BE2C (cell line): ENCODE data around the gene RUFY4. TPM values are rescaled to one million over a fixed set of nuclear protein-coding genes. Genes with fewer than 3 reads are reported as not detected.
"Not testable (repeated sequence)": the region's sequence is repeated elsewhere in the genome, so short reads cannot be mapped to it uniquely, and the experiment has no call there.

Experiments used
- DNase-seq: peaks from one replicate; pipeline ENCODE4 v3.0.0-alpha.2; 2020
- H3K27me3 ChIP-seq: fragments of 250-450 bp; sonication (Bioruptor Pico); 2 replicates; pipeline ENCODE4 v1.5.1; 2020; ENCODE audit warnings: mild to moderate bottlenecking
- H3K36me3 ChIP-seq: fragments of 250-450 bp; sonication (Bioruptor Pico); 2 replicates; pipeline ENCODE4 v1.5.1; 2020; ENCODE audit warnings: mild to moderate bottlenecking
- H3K4me1 ChIP-seq: fragments of 250-450 bp; sonication (Bioruptor Pico); 2 replicates; pipeline ENCODE4 v1.5.1; 2020
- H3K4me3 ChIP-seq: 2 replicates; pipeline ENCODE4 v1.5.1; 2011; ENCODE audit warnings: low read depth, low read length
- H3K9me3 ChIP-seq: fragments of 250-450 bp; sonication (Bioruptor Pico); 2 replicates; pipeline ENCODE4 v1.5.1; 2020
- polyA plus RNA-seq: library from polyadenylated mRNA; unstranded; fragments of >200 nt; gene quantifications from one replicate; pipeline ENCODE4 v1.2.1, GENCODE V29; 2012; ENCODE audit warnings: low read depth, missing spikeins; ENCODE audit not compliant: insufficient read length, insufficient read depth
- TF ChIP-seq, protein P1 (sequence below): IDR thresholded peaks from 2 replicates; pipeline ENCODE4 v1.5.1; 2012; ENCODE audit warnings: mild to moderate bottlenecking, low read depth, low read length

Gene RUFY4, protein sequence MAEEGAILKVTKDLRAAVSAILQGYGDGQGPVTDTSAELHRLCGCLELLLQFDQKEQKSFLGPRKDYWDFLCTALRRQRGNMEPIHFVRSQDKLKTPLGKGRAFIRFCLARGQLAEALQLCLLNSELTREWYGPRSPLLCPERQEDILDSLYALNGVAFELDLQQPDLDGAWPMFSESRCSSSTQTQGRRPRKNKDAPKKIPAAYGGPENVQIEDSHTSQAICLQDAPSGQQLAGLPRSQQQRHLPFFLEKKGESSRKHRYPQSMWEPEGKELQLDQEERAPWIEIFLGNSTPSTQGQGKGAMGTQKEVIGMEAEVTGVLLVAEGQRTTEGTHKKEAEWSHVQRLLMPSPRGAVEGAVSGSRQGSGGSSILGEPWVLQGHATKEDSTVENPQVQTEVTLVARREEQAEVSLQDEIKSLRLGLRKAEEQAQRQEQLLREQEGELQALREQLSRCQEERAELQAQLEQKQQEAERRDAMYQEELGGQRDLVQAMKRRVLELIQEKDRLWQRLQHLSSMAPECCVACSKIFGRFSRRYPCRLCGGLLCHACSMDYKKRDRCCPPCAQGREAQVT
- not detected for polyA plus RNA-seq

DNA sequence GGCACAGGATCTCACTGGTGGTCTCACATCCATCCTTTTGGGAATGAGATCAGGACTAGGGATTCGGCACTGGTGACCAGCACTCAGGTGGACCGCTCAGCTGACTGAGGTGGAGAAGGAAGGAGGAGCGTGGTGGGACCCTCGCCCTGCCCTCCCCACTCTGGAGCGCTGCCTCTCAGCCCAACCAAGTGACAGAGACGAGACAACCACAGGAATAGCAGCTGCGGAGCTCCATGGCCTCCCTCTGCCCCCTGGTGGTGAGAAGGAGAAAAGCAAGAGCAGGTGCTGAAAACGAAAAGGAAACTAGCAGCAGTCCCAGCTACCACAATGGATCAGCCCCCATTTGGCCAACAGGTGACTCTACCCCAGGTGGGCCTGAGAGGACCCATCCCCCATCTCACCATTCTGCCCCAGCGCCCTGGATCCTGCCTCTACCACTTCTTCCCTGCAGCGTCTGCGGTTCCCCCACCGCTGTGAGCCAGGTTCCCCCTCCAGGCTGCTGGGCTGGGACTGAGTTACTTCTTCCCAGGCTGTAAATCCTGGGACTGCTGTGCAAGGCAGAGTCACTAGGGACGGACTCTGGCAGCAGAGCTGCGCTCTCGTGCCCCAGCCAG, at the start of gene RUFY4:
Gene RUFY4 (plus strand): TSS at position 533 of the 614 bp plus-strand sequence. CDS start 1,353 bp downstream, outside the sequence.
- not testable (repeated sequence) for H3K9me3 ChIP-seq, H3K36me3 ChIP-seq, H3K27me3 ChIP-seq, H3K4me1 ChIP-seq
- DNase-seq, result peak; percentile 71
- TF ChIP-seq, protein P1, sequence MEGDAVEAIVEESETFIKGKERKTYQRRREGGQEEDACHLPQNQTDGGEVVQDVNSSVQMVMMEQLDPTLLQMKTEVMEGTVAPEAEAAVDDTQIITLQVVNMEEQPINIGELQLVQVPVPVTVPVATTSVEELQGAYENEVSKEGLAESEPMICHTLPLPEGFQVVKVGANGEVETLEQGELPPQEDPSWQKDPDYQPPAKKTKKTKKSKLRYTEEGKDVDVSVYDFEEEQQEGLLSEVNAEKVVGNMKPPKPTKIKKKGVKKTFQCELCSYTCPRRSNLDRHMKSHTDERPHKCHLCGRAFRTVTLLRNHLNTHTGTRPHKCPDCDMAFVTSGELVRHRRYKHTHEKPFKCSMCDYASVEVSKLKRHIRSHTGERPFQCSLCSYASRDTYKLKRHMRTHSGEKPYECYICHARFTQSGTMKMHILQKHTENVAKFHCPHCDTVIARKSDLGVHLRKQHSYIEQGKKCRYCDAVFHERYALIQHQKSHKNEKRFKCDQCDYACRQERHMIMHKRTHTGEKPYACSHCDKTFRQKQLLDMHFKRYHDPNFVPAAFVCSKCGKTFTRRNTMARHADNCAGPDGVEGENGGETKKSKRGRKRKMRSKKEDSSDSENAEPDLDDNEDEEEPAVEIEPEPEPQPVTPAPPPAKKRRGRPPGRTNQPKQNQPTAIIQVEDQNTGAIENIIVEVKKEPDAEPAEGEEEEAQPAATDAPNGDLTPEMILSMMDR, result peak; percentile 75
- peak within 1 kb of the TSS; percentile 27; the same call in 1 of the 2 replicates for H3K4me3 ChIP-seq

DNA sequence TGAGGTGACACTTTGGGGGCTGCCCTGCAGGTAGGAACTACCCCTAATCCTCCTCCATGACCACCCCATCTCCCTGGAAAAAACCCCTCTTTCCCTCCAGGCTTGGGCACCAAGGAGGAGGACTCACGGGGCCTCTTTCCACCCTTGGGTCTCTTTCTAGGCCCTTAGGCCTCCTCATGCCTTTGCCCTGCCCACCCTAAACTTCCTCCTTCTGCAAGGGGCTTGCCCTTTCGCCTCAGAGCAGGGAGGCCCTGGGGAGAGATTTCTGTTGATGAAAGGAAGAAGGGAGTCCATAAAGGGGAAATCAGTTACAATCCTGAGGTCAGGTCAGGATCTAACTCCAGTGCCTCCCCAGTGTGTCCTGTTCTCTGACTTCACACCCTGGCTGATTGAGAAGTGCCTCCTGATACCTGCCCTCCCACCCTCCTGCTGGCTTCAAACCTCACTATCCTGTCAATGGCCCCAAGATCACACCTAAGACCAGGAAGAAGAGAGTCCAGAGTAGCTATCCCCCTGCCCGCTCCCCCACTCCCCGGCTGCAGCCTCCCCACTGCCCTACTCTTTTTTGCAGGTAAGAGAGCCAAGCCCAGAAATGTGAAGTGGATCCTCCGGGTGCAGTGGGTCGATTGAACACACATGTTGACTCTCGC, 49.5 kb upstream of the RUFY4 start:
- Histone ChIP-seq H3K27me3 (no peaks in the 10 kb centered on the region), H3K36me3 (no peaks in the 10 kb centered on the region), H3K4me3 (no peak overlapping the region), H3K9me3 (no peaks in the 10 kb centered on the region), H3K4me1 (peaks cover 37% of the 10 kb centered on the region)
- TF ChIP-seq, protein P1, result no peak
- peak; percentile 1 for DNase-seq

DNA sequence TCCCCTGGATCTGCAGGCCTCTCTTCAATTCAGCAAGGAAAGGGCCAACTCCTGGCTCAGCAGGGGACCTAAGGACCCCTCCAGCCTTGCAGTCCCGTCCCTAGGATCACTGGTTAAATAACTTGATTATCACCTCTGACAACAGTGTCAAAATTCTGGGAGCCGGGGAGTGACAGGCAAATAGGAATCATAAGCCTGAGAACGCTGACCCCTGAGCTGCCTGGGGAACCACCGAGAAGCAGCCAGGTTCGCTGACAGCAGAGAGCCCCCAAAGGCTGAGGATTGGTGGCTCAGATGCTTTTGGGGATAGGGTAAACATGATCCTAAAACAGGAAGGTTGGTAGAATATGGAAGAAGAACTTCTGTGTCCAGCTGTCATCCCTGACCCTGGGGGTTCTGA, 48.8 kb upstream of the RUFY4 start:
- no peak for DNase-seq
- H3K4me1 ChIP-seq, result peaks cover 29% of the 10 kb centered on the region
- H3K4me3 ChIP-seq, result no peak overlapping the region
- TF ChIP-seq, protein P1, result no peak
- H3K36me3 ChIP-seq, result no peaks in the 10 kb centered on the region
- no peaks in the 10 kb centered on the region for H3K9me3 ChIP-seq
- no peaks in the 10 kb centered on the region for H3K27me3 ChIP-seq

DNA sequence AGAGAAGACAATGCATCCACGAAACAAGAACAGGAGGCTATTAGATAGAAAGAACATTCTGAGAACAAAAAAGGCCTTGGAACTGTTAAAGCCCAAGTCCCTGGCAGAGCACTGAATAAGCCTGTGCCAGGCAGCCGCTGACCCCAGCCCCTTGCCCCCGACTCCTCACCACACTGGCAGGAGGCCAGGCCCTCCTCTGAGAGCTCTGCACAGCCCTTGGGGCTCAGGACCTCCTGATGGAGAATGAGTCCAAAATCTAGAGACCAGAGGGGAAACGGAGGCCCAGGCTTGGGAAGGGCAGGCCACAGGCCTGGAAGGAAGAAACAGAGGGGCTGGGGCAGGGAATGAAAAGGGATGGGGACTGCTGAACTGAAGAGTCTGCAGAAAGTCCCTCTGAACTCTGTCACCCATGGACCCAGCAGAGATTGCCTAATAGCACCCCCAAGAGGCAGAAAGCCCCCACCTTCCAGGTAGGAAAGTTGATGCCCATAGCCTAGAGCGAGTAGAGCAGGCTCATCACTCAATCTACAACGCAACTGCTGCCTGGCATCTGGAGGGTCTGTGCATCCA, 48.0 kb upstream of the RUFY4 start:
- peaks cover 28% of the 10 kb centered on the region for H3K4me1 ChIP-seq
- DNase-seq, result peak; percentile 10
- H3K4me3 ChIP-seq, result no peak overlapping the region
- TF ChIP-seq, protein P1, result no peak
- H3K36me3 ChIP-seq, result no peaks in the 10 kb centered on the region
- H3K27me3 ChIP-seq, result no peaks in the 10 kb centered on the region
- no peaks in the 10 kb centered on the region for H3K9me3 ChIP-seq

DNA sequence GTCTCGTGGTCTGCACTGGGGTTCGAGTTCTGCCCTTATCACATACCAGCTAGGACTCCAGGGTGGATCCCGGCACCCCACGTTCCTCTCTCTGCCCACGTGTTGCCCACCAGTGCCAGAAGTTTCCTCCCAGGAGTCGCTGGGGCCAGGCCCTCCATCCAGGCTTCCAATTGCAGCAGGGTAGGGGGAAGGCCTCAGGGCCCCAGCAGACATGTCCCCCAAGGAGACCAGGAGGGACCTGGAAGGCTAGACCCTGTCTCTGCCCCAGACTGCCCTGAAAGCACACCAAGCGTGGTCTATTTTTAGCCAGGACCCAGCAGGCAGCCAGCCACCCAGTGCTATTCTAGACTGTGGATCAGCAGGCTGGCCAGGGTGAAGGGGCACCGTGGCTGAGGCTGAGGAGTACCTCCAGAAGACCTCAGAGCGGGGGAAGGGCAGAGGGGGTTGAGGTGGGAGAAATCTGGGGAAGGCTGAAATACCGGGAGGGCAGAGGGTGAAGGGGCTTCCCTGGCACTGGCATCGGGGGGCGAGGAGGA, 47.4 kb upstream of the RUFY4 start:
- Histone ChIP-seq H3K27me3 (no peaks in the 10 kb centered on the region), H3K9me3 (no peaks in the 10 kb centered on the region), H3K4me3 (no peak overlapping the region), H3K36me3 (no peaks in the 10 kb centered on the region), H3K4me1 (peaks cover 24% of the 10 kb centered on the region)
- TF ChIP-seq, protein P1, result no peak
- peak; percentile 11 for DNase-seq
